Fibroblast of lung (primary cell): ENCODE measurements around the gene DDR1. TPM values are rescaled to one million over a fixed set of nuclear protein-coding genes. Genes with fewer than 3 reads are reported as not detected.

Experiments
- DNase-seq, 2 donors: peaks; one replicate each; pipeline versions ENCODE4 v3.0.0 to v3.0.0-alpha.2; 2010; ENCODE audit warnings: low read depth in 2 of 2
- H2AFZ ChIP-seq: 2 replicates; pipeline ENCODE4 v1.5.1; 2012; ENCODE audit warnings: low read length, control low read depth, inconsistent platforms
- H3K27ac ChIP-seq: 2 replicates; pipeline ENCODE4 v1.5.1; 2011; ENCODE audit warnings: low read length, control low read depth; ENCODE audit not compliant: insufficient read depth
- H3K27me3 ChIP-seq: 2 replicates; pipeline ENCODE4 v1.5.1; 2011; ENCODE audit warnings: mild to moderate bottlenecking, low read length; ENCODE audit not compliant: control insufficient read depth, insufficient read depth
- H3K36me3 ChIP-seq: 2 replicates; pipeline ENCODE4 v1.5.1; 2011; ENCODE audit warnings: low read length; ENCODE audit not compliant: control insufficient read depth, insufficient read depth
- H3K4me1 ChIP-seq: 2 replicates; pipeline ENCODE4 v1.5.1; 2011; ENCODE audit warnings: low read length; ENCODE audit not compliant: control insufficient read depth, insufficient read depth; ENCODE audit errors: extremely low read depth
- H3K4me2 ChIP-seq: 2 replicates; pipeline ENCODE4 v1.5.1; 2011; ENCODE audit warnings: low read length, control low read depth; ENCODE audit not compliant: insufficient read depth; ENCODE audit errors: extremely low read depth
- H3K4me3 ChIP-seq, 4 experiments: fragments of 200-600 bp in 1 of 4; sonication (generic) in 1 of 4; replicated peaks in 1 of 4; 2 replicates each; pipeline ENCODE4 v1.5.1; 2011 to 2016; ENCODE audit warnings: low read length in 4 of 4, low read depth in 3 of 4, mild to moderate bottlenecking in 3 of 4, control low read depth in 2 of 4, inconsistent platforms in 1 of 4, mixed read lengths in 1 of 4; ENCODE audit not compliant: insufficient read depth in 1 of 4; ENCODE audit errors: control extremely low read depth in 1 of 4
- H3K79me2 ChIP-seq: 2 replicates; pipeline ENCODE4 v1.5.1; 2012; ENCODE audit warnings: mild to moderate bottlenecking, low read length, inconsistent platforms; ENCODE audit not compliant: control insufficient read depth, insufficient read depth
- H3K9ac ChIP-seq: 2 replicates; pipeline ENCODE4 v1.5.1; 2011; ENCODE audit warnings: mild to moderate bottlenecking, low read length, control low read depth; ENCODE audit not compliant: insufficient read depth
- H3K9me3 ChIP-seq: 2 replicates; pipeline ENCODE4 v1.5.1; 2012; ENCODE audit warnings: low read depth, low read length; ENCODE audit not compliant: control insufficient read depth, insufficient read depth
- H4K20me1 ChIP-seq: 2 replicates; pipeline ENCODE4 v1.5.1; 2011; ENCODE audit warnings: low read length; ENCODE audit not compliant: control insufficient read depth, insufficient read depth; ENCODE audit errors: extremely low read depth
- EZH2 ChIP-seq: IDR thresholded peaks from 2 replicates; pipeline ENCODE4 v1.5.1; 2012; ENCODE audit warnings: low read length, control low read depth, mild to moderate bottlenecking; ENCODE audit errors: missing control alignments
- polyA plus RNA-seq, 2 donors: library from polyadenylated mRNA; depleted of rRNA in 1 of 2; stranded (reverse) in 1 of 2; unstranded in 1 of 2; fragments of >200 nt; gene quantifications; 2 replicates each; pipeline ENCODE4 v1.2.1, GENCODE V29; 2011 to 2012; ENCODE audit warnings: missing spikeins in 1 of 2
- total RNA-seq: library from RNA; depleted of rRNA; stranded (reverse); fragments of >200 nt; gene quantifications from 2 replicates; pipeline ENCODE4 v1.2.1, GENCODE V29; 2014
- TF ChIP-seq, protein P1 (sequence below), 2 donors: IDR thresholded peaks in 1 of 2; conservative IDR thresholded peaks in 1 of 2; 1 replicate in 1 of 2; 2 replicates in 1 of 2; pipeline ENCODE4 v1.5.1; 2011 to 2012; ENCODE audit warnings: low read length in 2 of 2, control low read depth in 1 of 2, inconsistent platforms in 1 of 2, low read depth in 1 of 2, mild to moderate bottlenecking in 1 of 2

Gene DDR1
- total and polyA plus RNA-seq, 2 donors (not counting 1 experiment from before 2014, with no cell fraction given): 10.9 to 17.5 TPM

DNA sequence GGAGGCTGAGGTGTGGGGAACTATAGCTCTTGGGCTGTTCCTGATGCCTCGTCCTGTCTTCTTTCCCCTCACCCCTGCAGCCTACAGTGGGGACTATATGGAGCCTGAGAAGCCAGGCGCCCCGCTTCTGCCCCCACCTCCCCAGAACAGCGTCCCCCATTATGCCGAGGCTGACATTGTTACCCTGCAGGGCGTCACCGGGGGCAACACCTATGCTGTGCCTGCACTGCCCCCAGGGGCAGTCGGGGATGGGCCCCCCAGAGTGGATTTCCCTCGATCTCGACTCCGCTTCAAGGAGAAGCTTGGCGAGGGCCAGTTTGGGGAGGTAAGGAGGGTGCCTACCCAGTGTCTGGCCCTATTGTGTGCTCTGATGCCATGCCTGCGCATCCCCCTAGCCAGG, 12.2 kb downstream of the DDR1 start:
- Histone ChIP-seq H3K9me3 (no peaks in the 10 kb centered on the region), H3K9ac (no peak overlapping the region), H4K20me1 (no peaks in the 10 kb centered on the region), H3K79me2 (no peaks in the 10 kb centered on the region), H3K36me3 (peaks cover 7% of the 10 kb centered on the region), H2AFZ (no peak overlapping the region), H3K4me1 (no peaks in the 10 kb centered on the region), H3K27ac (no peak overlapping the region), H3K4me3 (no peak overlapping the region), H3K27me3 (no peaks in the 10 kb centered on the region), H3K4me2 (no peak overlapping the region)
- DNase-seq: no peak
- no peak for TF ChIP-seq EZH2
- TF ChIP-seq, protein P1, sequence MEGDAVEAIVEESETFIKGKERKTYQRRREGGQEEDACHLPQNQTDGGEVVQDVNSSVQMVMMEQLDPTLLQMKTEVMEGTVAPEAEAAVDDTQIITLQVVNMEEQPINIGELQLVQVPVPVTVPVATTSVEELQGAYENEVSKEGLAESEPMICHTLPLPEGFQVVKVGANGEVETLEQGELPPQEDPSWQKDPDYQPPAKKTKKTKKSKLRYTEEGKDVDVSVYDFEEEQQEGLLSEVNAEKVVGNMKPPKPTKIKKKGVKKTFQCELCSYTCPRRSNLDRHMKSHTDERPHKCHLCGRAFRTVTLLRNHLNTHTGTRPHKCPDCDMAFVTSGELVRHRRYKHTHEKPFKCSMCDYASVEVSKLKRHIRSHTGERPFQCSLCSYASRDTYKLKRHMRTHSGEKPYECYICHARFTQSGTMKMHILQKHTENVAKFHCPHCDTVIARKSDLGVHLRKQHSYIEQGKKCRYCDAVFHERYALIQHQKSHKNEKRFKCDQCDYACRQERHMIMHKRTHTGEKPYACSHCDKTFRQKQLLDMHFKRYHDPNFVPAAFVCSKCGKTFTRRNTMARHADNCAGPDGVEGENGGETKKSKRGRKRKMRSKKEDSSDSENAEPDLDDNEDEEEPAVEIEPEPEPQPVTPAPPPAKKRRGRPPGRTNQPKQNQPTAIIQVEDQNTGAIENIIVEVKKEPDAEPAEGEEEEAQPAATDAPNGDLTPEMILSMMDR (conservative IDR thresholded peaks at IDR 0.05 in 1 of 2, IDR thresholded peaks at IDR 0.05 in 1 of 2; ENCODE audit: low read depth in 1 of 2, low read length in 2 of 2): no peak

DNA sequence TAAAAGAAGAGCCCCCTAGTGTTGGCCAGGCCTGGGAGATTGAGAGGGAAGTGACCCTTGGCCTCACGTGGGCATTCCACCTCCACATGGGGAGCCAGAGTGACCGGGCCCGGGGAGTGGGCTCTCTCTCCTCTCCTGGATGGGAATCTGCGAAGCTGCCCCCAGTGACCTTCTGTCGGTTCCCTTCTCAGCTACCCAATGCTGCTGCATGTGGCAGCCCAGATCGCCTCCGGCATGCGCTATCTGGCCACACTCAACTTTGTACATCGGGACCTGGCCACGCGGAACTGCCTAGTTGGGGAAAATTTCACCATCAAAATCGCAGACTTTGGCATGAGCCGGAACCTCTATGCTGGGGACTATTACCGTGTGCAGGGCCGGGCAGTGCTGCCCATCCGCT, 13.6 kb downstream of the DDR1 start:
- no peak for TF ChIP-seq EZH2
- TF ChIP-seq, protein P1 (conservative IDR thresholded peaks at IDR 0.05 in 1 of 2, IDR thresholded peaks at IDR 0.05 in 1 of 2; ENCODE audit: low read depth in 1 of 2, low read length in 2 of 2): no peak
- H3K9ac ChIP-seq: no peak overlapping the region
- no peaks in the 10 kb centered on the region for H3K9me3 ChIP-seq
- H3K79me2 ChIP-seq: no peaks in the 10 kb centered on the region
- H3K27ac ChIP-seq: no peak overlapping the region
- no peak overlapping the region for H2AFZ ChIP-seq
- peaks cover 6% of the 10 kb centered on the region for H3K36me3 ChIP-seq
- no peaks in the 10 kb centered on the region for H4K20me1 ChIP-seq
- H3K4me2 ChIP-seq: no peak overlapping the region
- no peak for DNase-seq
- H3K27me3 ChIP-seq: no peaks in the 10 kb centered on the region
- H3K4me3 ChIP-seq: no peak overlapping the region
- no peaks in the 10 kb centered on the region for H3K4me1 ChIP-seq

DNA sequence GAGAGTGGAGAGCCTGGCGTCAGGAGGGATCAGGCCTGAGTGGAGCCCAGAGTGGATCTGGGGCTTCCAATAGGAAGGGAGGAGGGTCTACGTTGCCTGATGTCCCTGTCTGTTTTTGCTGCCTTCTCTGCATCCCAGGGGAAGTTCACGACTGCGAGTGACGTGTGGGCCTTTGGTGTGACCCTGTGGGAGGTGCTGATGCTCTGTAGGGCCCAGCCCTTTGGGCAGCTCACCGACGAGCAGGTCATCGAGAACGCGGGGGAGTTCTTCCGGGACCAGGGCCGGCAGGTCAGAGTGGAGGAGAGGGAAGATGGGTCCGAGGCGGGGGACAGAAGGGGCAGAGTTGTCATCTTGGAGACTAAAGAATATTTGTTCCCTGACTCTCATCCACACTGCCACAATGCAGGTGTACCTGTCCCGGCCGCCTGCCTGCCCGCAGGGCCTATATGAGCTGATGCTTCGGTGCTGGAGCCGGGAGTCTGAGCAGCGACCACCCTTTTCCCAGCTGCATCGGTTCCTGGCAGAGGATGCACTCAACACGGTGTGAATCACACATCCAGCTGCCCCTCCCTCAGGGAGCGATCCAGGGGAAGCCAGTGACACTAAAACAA, 14.5 kb downstream of the DDR1 start:
- Histone ChIP-seq H3K4me1 (no peaks in the 10 kb centered on the region), H3K4me3 (no peak overlapping the region), H3K4me2 (no peak overlapping the region), H3K9ac (no peak overlapping the region), H3K36me3 (peaks cover 3% of the 10 kb centered on the region), H3K27ac (no peak overlapping the region), H2AFZ (no peak overlapping the region), H3K9me3 (no peaks in the 10 kb centered on the region), H4K20me1 (no peaks in the 10 kb centered on the region), H3K27me3 (no peaks in the 10 kb centered on the region), H3K79me2 (no peaks in the 10 kb centered on the region)
- TF ChIP-seq, protein P1 (conservative IDR thresholded peaks at IDR 0.05 in 1 of 2, IDR thresholded peaks at IDR 0.05 in 1 of 2; ENCODE audit: low read depth in 1 of 2, low read length in 2 of 2): no peak
- no peak for TF ChIP-seq EZH2
- DNase-seq: no peak
